Endothelial cell of umbilical vein (primary cell): Measurements from ENCODE around the gene UBASH3A. TPM values are rescaled to one million over a fixed set of nuclear protein-coding genes. Genes with fewer than 3 reads are reported as not detected.

ENCODE experiments used
- BruUV-seq: library from RNA; stranded (reverse); fragments of 400-500 nt; replicated peaks from 2 replicates; lab custom pipeline; 2021; lab: Mats Ljungman, UMichigan
- CTCF ChIA-PET: fragments of 300-600, 350-600 bp; sonication (Branson Sonifier 250); formaldehyde crosslinking; loops from one replicate; lab custom pipeline; 2021; ENCODE audit warnings: antibody characterized with exemption, inconsistent platforms; lab: Charles Lee
- POLR2A ChIA-PET: fragments of 300-600, 350-600 bp; sonication (Branson Sonifier 250); formaldehyde crosslinking; loops from one replicate; lab custom pipeline; 2021; ENCODE audit warnings: antibody characterized with exemption, inconsistent platforms; lab: Charles Lee
- DNase-seq: peaks from one replicate; pipeline ENCODE4 v3.0.0-alpha.2; 2011; ENCODE audit warnings: low read depth, low spot score
- FAIRE-seq: peaks from 2 replicates; lab custom pipeline; 2011; peaks lifted over from hg19 to GRCh38; lab: Jason Lieb, UNC
- H2AFZ ChIP-seq: 2 replicates; pipeline ENCODE4 v1.6.0; 2012; ENCODE audit warnings: low read depth, low read length, control low read depth, inconsistent platforms
- H3K27ac ChIP-seq: 2 replicates; pipeline ENCODE4 v1.5.1; 2011; ENCODE audit warnings: low read depth, mild to moderate bottlenecking, control low read depth, low read length, moderate library complexity; ENCODE audit not compliant: insufficient read depth
- H3K27me3 ChIP-seq, 2 experiments: 2 replicates each; pipeline versions ENCODE4 v1.6.0 to v1.6.1; 2011; ENCODE audit warnings: low read length in 2 of 2, mixed read lengths in 1 of 2; ENCODE audit not compliant: control insufficient read depth in 2 of 2, insufficient read depth in 2 of 2
- H3K36me3 ChIP-seq, 2 experiments: 2 replicates in 1 of 2; 3 replicates in 1 of 2; pipeline ENCODE4 v1.5.1; 2011; ENCODE audit warnings: low read length in 2 of 2, mild to moderate bottlenecking in 1 of 2, moderate library complexity in 1 of 2; ENCODE audit not compliant: control insufficient read depth in 2 of 2, insufficient read depth in 2 of 2; ENCODE audit errors: extremely low read depth in 1 of 2
- H3K4me1 ChIP-seq: 3 replicates; pipeline ENCODE4 v1.5.1; 2011; ENCODE audit warnings: mild to moderate bottlenecking, low read length; ENCODE audit not compliant: control insufficient read depth, insufficient read depth; ENCODE audit errors: extremely low read depth
- H3K4me2 ChIP-seq: 2 replicates; pipeline ENCODE4 v1.6.1; 2011; ENCODE audit warnings: low read length, control low read depth, mixed read lengths; ENCODE audit not compliant: insufficient read depth
- H3K4me3 ChIP-seq, 3 experiments: fragments of 200-600 bp in 1 of 3; sonication (generic), shearing (Covaris generic) in 1 of 3; replicated peaks in 1 of 3; 2 replicates each; pipeline ENCODE4 v1.5.1; 2011 to 2016; ENCODE audit warnings: control low read depth in 3 of 3, low read length in 3 of 3, mild to moderate bottlenecking in 2 of 3, inconsistent platforms in 1 of 3, low read depth in 1 of 3, moderate library complexity in 1 of 3; ENCODE audit not compliant: insufficient read depth in 1 of 3
- H3K79me2 ChIP-seq: 2 replicates; pipeline ENCODE4 v1.6.0; 2012; ENCODE audit warnings: low read length, inconsistent platforms; ENCODE audit not compliant: control insufficient read depth, insufficient read depth
- H3K9ac ChIP-seq: replicated peaks from 2 replicates; pipeline ENCODE3; 2011; ENCODE audit warnings: low read length, control low read depth; ENCODE audit not compliant: insufficient read depth; ENCODE audit errors: extremely low read depth
- H3K9me1 ChIP-seq: replicated peaks from 3 replicates; pipeline ENCODE4 v1.6.0; 2011; ENCODE audit warnings: mild to moderate bottlenecking, low read length; ENCODE audit not compliant: control insufficient read depth, insufficient read depth; ENCODE audit errors: extremely low read depth
- H3K9me3 ChIP-seq: replicated peaks from 2 replicates; pipeline ENCODE4 v1.5.1; 2012; ENCODE audit warnings: low read length, inconsistent platforms; ENCODE audit not compliant: control insufficient read depth, insufficient read depth
- H4K20me1 ChIP-seq: replicated peaks from 2 replicates; pipeline ENCODE3; 2011; ENCODE audit warnings: mild to moderate bottlenecking, low read length; ENCODE audit not compliant: control insufficient read depth, insufficient read depth; ENCODE audit errors: extremely low read depth
- EZH2 ChIP-seq: IDR thresholded peaks from 2 replicates; pipeline ENCODE4 v1.6.1; 2012; ENCODE audit warnings: borderline replicate concordance, low read depth, mild to moderate bottlenecking, moderate library complexity, low read length, inconsistent platforms; ENCODE audit not compliant: severe bottlenecking
- FOS ChIP-seq: IDR thresholded peaks from 2 replicates; pipeline ENCODE4 v1.6.1; 2011; ENCODE audit warnings: mild to moderate bottlenecking, low read length, moderate library complexity, borderline replicate concordance; ENCODE audit not compliant: insufficient read depth
- JUN ChIP-seq: IDR thresholded peaks from 2 replicates; pipeline ENCODE4 v1.6.1; 2011; ENCODE audit warnings: borderline replicate concordance, low read depth; ENCODE audit not compliant: insufficient read length, insufficient read depth
- MYC ChIP-seq: IDR thresholded peaks from one replicate; pipeline ENCODE4 v1.6.1; 2011; ENCODE audit warnings: mild to moderate bottlenecking, low read depth, low read length
- POLR2AphosphoS5 ChIP-seq: IDR thresholded peaks from 2 replicates; pipeline ENCODE4 v1.6.1; 2012; ENCODE audit warnings: low read depth, mild to moderate bottlenecking, control low read depth, low read length, moderate library complexity; ENCODE audit not compliant: insufficient read depth
- dilution Hi-C: fragments of 300-500 bp; cut with MboI; formaldehyde crosslinking; loops from one replicate; pipeline ENCODE4 v1.15.0; 2019; ENCODE audit warnings: low sequenced_read_pairs; ENCODE audit not compliant: extremely low pct_ligation_motif_present
- intact Hi-C: fragments of 100-400 bp; cut with micrococcal nuclease; formaldehyde crosslinking; loops from one replicate; pipeline ENCODE4 v1.10.0; 2022
- polyA plus RNA-seq, 4 experiments: library from polyadenylated mRNA; depleted of rRNA in 3 of 4; stranded (reverse) in 3 of 4; unstranded in 1 of 4; fragments of >200 nt; gene quantifications; 2 replicates each; pipeline versions ENCODE4 v1.2.1 to v1.2.3, GENCODE V29; 2011 to 2012; ENCODE audit warnings: missing spikeins in 1 of 4
- total RNA-seq: library from RNA; stranded (reverse); gene quantifications from 2 replicates; pipeline ENCODE4 v1.2.3, GENCODE V29; 2021
- TF ChIP-seq, protein P1 (sequence below), 2 donors: IDR thresholded peaks; 1 replicate in 1 of 2; 2 replicates in 1 of 2; pipeline ENCODE4 v1.5.1; 2011; ENCODE audit warnings: low read length in 2 of 2, mild to moderate bottlenecking in 2 of 2, moderate library complexity in 2 of 2, control low read depth in 1 of 2, inconsistent platforms in 1 of 2, low read depth in 1 of 2; ENCODE audit not compliant: insufficient read depth in 1 of 2; ENCODE audit errors: extremely low read depth in 1 of 2
- TF ChIP-seq, protein P2 (sequence below): IDR thresholded peaks from 2 replicates; pipeline ENCODE4 v1.6.1; 2011; ENCODE audit not compliant: insufficient read depth, insufficient read length

The UBASH3A gene
- total and polyA plus RNA-seq, 2 donors (not counting 3 experiments of a cell fraction or from before 2014, with no cell fraction given) = not detected

GRCh38 chr21:42406201-42406621 is 2.5 kb downstream of the UBASH3A start:
- DNase-seq (no peak), FAIRE-seq (no peak)
- no peaks in the 10 kb centered on the region for H3K79me2 ChIP-seq
- POLR2A ChIA-PET = no interaction called here
- H2AFZ ChIP-seq = no peak overlapping the region
- no peak overlapping the region for H3K4me2 ChIP-seq
- no peaks in the 10 kb centered on the region for H3K4me1 ChIP-seq
- BruUV-seq = no TSS peak
- TF ChIP-seq FOS (no peak), EZH2 (no peak), MYC (no peak), POLR2AphosphoS5 (no peak), JUN (no peak)
- TF ChIP-seq, protein P1, sequence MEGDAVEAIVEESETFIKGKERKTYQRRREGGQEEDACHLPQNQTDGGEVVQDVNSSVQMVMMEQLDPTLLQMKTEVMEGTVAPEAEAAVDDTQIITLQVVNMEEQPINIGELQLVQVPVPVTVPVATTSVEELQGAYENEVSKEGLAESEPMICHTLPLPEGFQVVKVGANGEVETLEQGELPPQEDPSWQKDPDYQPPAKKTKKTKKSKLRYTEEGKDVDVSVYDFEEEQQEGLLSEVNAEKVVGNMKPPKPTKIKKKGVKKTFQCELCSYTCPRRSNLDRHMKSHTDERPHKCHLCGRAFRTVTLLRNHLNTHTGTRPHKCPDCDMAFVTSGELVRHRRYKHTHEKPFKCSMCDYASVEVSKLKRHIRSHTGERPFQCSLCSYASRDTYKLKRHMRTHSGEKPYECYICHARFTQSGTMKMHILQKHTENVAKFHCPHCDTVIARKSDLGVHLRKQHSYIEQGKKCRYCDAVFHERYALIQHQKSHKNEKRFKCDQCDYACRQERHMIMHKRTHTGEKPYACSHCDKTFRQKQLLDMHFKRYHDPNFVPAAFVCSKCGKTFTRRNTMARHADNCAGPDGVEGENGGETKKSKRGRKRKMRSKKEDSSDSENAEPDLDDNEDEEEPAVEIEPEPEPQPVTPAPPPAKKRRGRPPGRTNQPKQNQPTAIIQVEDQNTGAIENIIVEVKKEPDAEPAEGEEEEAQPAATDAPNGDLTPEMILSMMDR (IDR thresholded peaks at IDR 0.05; ENCODE audit: extremely low read depth in 1 of 2, insufficient read depth in 1 of 2, low read depth in 1 of 2, low read length in 2 of 2) = no peak
- TF ChIP-seq, protein P2, sequence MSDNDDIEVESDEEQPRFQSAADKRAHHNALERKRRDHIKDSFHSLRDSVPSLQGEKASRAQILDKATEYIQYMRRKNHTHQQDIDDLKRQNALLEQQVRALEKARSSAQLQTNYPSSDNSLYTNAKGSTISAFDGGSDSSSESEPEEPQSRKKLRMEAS = no peak
- H3K9me3 ChIP-seq = no peaks in the 10 kb centered on the region
- H4K20me1 ChIP-seq = no peaks in the 10 kb centered on the region
- H3K9me1 ChIP-seq = no peaks in the 10 kb centered on the region
- no peak overlapping the region for H3K27ac ChIP-seq
- dilution Hi-C loops (no loop called here), intact Hi-C loops (no loop called here)
- CTCF ChIA-PET = no interaction called here
- no peak overlapping the region for H3K9ac ChIP-seq
- H3K36me3 ChIP-seq = no peaks in the 10 kb centered on the region
- no peak overlapping the region for H3K4me3 ChIP-seq
- peaks cover 0 to 8% of the 10 kb centered on the region in 2 experiments for H3K27me3 ChIP-seq
